ENCODE data around the gene FTO. TPM values are rescaled to one million over a fixed set of nuclear protein-coding genes. Genes with fewer than 3 reads are reported as not detected.

Gene FTO
- total RNA-seq, 4 donors from 2014 or later: 21.3 to 50.5 (median 40.8) TPM

- 81 to 85% methylated on average over 6 to 7 of the region's 7 CpGs for WGBS, 2 donors (ENCODE audit: low coverage in 1 of 2)
- no peaks in the 10 kb centered on the region for H3K9me3 ChIP-seq
- intact Hi-C loops (cut with DNase I; ENCODE audit: low total_unique reads) (no loop called here), in situ Hi-C loops (cut with MboI; ENCODE audit: low pct_ligation_motif_present in 1 of 4, low pct_unique_long_range_greater_than_20kb in 1 of 4, low sequenced_read_pairs in 3 of 4) (no loop called here)
- DNase-seq: peak; percentile 11
- H3K27ac ChIP-seq: no peak overlapping the region
- peaks cover 0 to 19% (median 0%) of the 10 kb centered on the region in 4 donors for H3K4me1 ChIP-seq
- TF ChIP-seq POLR2A (IDR thresholded peaks at IDR 0.05) (no peak), EP300 (IDR thresholded peaks at IDR 0.05; ENCODE audit: low read depth) (no peak), CTCF (IDR thresholded peaks at IDR 0.05) (no peak), POLR2AphosphoS5 (IDR thresholded peaks at IDR 0.05) (no peak)
- H3K36me3 ChIP-seq: no peaks in the 10 kb centered on the region
- H3K4me3 ChIP-seq: no peak overlapping the region
- no peaks in the 10 kb centered on the region for H3K27me3 ChIP-seq
Measured at GRCh38 chr16:53913099-53913870, 209.3 kb downstream of the FTO start.

GRCh38 chr16:53913920-53914319 lies 210.0 kb downstream of the FTO start:
- Histone ChIP-seq H3K36me3 (no peaks in the 10 kb centered on the region), H3K4me1 (peaks cover 0 to 19% (median 0%) of the 10 kb centered on the region in 4 donors), H3K4me3 (no peak overlapping the region), H3K9me3 (no peaks in the 10 kb centered on the region), H3K27ac (no peak overlapping the region), H3K27me3 (no peaks in the 10 kb centered on the region)
- in situ Hi-C loops (cut with MboI; ENCODE audit: low pct_ligation_motif_present in 1 of 4, low pct_unique_long_range_greater_than_20kb in 1 of 4, low sequenced_read_pairs in 3 of 4): no loop called here
- 71 to 84% methylated on average over 5 to 9 of the region's 9 CpGs for WGBS, 2 donors (ENCODE audit: low coverage in 1 of 2)
- no peak for DNase-seq
- intact Hi-C loops (cut with DNase I; ENCODE audit: low total_unique reads): no loop called here
- no peak for TF ChIP-seq POLR2AphosphoS5 (IDR thresholded peaks at IDR 0.05)
- no peak for TF ChIP-seq CTCF (IDR thresholded peaks at IDR 0.05)

- Histone ChIP-seq H3K27me3 (no peaks in the 10 kb centered on the region), H3K9me3 (no peaks in the 10 kb centered on the region), H3K36me3 (no peaks in the 10 kb centered on the region), H3K27ac (no peak overlapping the region), H3K4me1 (peaks cover 0 to 19% (median 0%) of the 10 kb centered on the region in 4 donors), H3K4me3 (no peak overlapping the region)
- TF ChIP-seq POLR2AphosphoS5 (IDR thresholded peaks at IDR 0.05): no peak
- no peak for TF ChIP-seq CTCF (IDR thresholded peaks at IDR 0.05)
- no peak for TF ChIP-seq POLR2A (IDR thresholded peaks at IDR 0.05)
- TF ChIP-seq EP300 (IDR thresholded peaks at IDR 0.05; ENCODE audit: low read depth): no peak
- WGBS, 2 donors (ENCODE audit: low coverage in 1 of 2): 91 to 93% methylated on average over 3 of the region's 3 CpGs
- DNase-seq: no peak
- in situ Hi-C loops (cut with MboI; ENCODE audit: low pct_ligation_motif_present in 1 of 4, low pct_unique_long_range_greater_than_20kb in 1 of 4, low sequenced_read_pairs in 3 of 4): no loop called here
- intact Hi-C loops (cut with DNase I; ENCODE audit: low total_unique reads): no loop called here
Measured at GRCh38 chr16:53914736-53915135, 210.8 kb downstream of the FTO start.

GRCh38 chr16:53915452-53916160 lies 211.7 kb downstream of the FTO start:
- H3K36me3 ChIP-seq: no peaks in the 10 kb centered on the region
- no peak for DNase-seq
- no peak overlapping the region for H3K4me3 ChIP-seq
- intact Hi-C loops (cut with DNase I; ENCODE audit: low total_unique reads) (no loop called here), in situ Hi-C loops (cut with MboI; ENCODE audit: low pct_ligation_motif_present in 1 of 4, low pct_unique_long_range_greater_than_20kb in 1 of 4, low sequenced_read_pairs in 3 of 4) (no loop called here)
- TF ChIP-seq CTCF (IDR thresholded peaks at IDR 0.05): no peak
- TF ChIP-seq POLR2A (IDR thresholded peaks at IDR 0.05): no peak
- TF ChIP-seq POLR2AphosphoS5 (IDR thresholded peaks at IDR 0.05): no peak
- no peak for TF ChIP-seq EP300 (IDR thresholded peaks at IDR 0.05; ENCODE audit: low read depth)
- peaks cover 0 to 19% (median 0%) of the 10 kb centered on the region in 4 donors for H3K4me1 ChIP-seq
- no peaks in the 10 kb centered on the region for H3K27me3 ChIP-seq
- H3K27ac ChIP-seq: no peak overlapping the region
- no peaks in the 10 kb centered on the region for H3K9me3 ChIP-seq
- WGBS, 2 donors (ENCODE audit: low coverage in 1 of 2): 92 to 95% methylated on average over 2 to 5 of the region's 5 CpGs
